ENCODE data around the gene RAMP1.
"Not testable (repeated sequence)": the region's sequence is repeated elsewhere in the genome, so short reads cannot be mapped to it uniquely, and the experiment has no call there.

Gene RAMP1

DNA sequence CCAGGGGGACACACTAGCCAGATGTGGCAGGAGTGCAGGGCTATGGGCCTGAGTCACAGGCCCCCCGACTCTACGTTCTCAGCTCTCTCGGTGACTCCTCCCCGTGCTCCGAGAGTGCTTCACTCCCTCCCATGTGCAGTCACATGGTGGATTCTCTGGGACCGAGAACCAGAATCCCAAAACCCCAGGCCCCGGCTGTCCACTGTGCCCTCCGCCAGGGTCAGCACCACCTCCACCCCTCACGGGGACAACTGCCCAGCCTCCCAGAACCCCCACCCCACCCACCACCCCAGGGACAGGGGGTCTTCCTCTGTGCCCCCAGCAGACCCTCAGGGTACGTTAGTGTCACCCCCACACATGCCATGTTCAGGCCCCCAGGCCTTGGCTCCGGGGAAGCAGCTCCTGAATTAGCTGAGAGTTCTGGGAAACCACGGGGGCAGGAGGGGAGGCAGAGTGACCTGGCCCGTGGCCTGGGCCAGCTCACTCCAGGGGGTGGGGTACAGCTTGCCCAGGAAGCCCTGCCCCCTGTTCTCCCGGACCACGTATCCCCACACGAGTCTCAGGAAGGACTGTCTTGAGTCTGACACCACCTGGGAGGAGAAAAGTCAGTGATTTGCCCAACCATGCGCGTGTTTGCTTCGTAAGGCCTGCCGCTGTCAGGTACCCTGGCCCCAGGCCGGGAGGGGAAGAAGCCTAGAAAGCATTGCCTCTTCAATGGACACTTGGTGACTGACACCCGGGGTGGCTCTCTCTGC, 4.4 kb downstream of the RAMP1 start:
- no peak for FAIRE-seq

DNA sequence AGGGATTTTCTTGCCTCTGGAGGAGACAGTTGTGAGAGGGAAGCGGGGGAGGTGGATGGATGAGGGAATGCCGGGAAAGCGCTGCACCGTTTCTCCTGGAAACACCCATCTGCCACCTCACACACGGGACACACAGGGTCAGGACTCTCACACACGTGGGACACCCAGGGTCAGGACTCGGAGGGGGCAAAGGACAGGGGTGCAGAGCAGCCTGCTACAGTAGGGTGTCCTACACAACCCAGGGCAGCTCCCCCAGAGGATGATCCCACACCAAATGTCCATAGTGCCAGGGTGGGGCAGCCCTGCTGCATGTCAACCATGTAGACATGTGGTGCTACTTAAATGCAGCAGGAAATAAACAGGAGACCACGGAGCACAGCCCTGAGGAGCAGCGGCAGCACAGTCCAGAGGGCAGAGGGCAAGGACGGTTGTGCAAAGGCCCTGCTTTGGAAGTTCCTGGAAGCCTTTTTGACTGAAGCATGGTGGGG, 5.1 kb downstream of the RAMP1 start:
- FAIRE-seq: no peak

DNA sequence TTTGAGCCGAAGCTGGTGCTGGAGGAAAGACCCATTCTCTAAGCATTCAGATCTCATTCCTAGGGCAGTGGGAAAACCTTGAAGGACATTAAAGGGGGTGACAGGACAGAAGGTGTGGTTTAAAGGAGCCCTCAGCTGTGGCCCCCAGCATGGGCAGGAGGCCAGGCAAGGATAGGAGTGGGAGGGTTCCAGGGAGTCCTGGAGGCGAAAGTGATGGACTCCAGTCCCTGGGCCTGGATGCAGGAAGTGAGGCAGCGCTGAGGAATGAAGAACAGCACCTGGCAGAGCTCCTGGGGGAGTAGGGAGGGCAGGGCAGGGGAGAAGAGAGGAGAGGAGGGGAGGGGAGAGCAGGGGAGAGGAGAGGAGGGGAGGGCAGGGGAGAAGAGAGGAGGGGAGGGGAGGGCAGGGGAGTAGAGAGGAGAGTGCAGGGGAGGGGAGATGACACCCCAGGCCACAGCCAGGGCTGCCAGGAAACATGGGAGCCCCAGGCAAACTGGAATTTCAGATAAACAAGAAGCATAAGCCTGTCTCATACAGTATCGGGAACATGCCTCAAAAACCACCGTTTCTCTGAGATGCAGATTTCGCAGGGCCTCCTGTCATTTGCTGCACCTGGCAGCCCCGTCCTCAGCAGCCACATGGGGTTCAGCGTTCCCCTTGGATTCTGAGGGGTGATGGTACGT, 5.7 kb downstream of the RAMP1 start:
- no peak for FAIRE-seq

DNA sequence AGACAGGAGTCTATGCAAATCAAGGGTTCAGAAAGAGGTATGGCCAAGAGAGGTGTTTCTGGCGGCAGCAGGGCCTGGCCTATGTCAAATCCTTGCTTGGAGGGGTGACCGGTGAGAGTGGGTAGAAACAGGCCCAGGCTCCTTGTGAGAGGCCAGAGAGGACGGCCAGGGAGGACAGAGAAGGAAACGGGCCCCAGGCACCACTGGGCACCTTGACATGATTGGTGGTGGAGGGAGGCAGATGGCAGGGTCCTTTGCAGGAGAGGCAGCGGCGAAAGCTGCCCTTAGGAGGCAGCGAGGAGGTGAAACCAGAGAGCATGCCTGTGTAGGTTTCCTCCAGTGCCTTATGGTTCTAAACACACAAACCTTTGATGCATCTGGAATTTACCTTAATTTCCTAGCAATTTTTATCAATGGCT, 6.2 kb downstream of the RAMP1 start:
- FAIRE-seq: no peak

DNA sequence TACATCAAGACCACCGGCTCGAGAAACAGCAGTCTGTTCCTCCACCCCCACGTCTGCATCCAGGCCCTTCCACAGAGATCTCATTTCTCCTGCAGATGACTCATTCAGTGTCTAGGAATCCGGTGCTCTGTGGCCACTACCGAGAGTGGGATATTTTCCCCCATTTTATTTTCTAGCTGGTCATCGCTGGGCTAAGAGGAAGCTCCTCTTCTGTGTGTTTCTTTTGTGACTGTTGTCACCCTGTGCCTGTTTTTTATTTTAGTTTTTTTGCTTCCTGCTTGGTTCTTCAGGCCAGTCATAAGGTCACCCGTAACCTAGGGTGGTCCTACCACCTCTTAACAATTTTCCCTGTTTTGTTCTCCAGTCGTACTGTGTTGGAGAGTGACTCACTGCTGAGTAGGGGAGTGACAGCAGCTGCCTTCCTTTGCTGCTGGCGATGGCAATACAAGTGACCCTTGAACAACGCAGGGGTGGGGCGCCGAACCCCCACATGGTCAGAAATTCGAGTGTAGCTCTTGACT, 6.7 kb downstream of the RAMP1 start:
- FAIRE-seq: no peak

DNA sequence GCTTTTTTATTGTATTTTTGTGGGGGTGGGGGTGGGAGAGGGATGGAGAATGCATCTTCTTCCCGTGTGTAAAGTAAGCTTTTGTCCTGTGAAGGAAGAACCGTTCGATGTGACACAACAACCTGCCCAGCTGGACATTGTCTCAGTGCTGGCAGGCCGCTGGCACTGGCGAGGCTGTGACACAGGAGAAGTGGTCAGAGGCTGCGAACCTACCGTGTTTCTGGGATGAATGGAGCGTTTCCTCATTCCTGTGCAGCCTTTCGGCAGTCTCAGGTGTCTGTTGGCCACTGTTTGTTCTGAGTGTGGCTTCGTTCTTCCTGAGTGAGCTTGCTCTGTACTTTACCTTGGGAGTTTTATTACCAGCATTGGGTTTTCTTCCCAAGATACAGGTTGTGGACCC, 8.0 kb downstream of the RAMP1 start:
- FAIRE-seq: no peak

DNA sequence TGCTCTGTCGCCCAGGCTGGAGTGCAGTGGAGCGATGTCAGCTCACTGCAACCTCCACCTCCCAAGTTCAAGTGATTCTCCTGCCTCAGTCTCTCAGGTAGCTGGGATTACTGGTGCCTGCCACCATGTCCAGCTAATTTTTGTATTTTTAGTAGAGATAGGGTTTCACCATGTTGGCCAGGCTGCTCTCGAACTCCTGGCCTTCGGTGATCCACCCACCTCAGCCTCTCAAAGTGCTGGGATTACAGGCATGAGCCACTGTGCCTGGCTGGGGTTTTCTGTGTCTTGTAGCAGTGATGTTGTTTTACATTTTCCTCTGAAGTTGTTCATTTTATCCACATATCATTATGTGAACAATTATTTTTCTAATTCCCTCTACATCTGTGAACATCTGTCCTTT, 8.7 kb downstream of the RAMP1 start:
- not testable (repeated sequence) for FAIRE-seq

DNA sequence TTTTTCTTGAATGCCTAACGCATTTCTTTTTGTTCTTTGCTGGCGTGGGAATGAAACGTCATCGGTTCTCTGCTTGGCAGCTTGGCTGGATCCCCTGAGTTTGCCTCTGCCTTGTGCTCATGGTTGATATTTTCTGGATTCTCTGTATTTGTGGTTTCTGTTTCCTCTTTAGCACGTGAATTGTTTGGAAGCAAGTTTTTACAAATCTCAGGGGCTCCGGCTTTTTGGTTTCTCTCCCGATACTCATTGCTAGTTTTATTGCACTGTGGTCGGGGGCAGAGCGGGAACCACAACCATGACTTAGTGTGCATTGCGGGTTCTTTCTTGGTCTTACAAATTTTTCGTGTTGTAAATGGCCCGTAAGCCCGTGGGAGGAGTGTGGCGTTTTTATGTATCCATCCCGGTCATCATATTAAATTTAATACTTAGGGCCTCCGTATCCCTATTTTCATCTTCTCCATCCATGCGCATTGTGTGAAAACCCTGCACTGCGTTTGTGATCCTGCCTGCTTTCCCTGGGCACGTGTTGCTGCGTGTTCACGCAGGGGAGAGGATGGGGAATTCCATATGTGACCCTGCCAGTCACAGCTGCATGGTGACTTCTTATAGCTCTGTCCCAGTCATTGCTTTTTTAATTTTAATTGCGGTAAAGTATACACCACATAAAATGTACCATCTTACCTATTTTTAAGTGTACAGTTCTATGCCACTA, 9.4 kb downstream of the RAMP1 start:
- FAIRE-seq: no peak

DNA sequence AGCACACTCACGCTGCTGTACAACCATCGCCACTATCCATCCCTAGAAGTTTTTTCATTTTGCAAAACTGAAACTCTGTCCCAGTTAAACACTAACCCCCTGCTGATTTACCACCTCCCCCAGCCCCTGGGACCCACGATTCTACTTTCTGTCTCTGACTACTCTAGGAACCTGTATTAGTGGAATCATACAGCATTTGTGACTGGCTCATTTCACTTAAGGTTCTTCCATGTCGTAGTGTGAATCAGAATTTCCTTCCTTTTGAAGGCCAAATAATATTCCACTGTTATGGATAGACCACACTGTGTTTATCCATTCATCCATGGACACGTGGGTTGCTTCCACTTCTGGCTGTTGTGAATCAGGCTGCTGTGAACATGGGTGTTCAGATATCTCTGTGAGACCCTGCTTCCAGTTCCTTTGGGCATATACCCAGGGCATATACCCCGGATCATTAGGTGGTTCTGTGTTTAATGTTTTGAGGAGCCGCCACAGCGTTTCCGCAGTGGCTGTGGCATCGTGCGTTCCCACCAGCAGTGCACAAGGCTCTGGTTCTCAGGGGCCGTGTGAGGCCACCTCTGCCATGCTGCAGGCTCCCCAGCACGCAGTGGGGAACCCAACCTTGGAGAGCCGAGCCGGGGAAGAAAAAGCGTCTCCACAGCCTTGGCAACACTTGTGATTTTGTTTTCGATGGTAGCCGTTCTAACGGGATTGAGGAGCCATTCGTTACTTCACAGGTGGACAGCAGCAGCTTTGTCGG, 10.1 kb downstream of the RAMP1 start:
- FAIRE-seq: no peak

DNA sequence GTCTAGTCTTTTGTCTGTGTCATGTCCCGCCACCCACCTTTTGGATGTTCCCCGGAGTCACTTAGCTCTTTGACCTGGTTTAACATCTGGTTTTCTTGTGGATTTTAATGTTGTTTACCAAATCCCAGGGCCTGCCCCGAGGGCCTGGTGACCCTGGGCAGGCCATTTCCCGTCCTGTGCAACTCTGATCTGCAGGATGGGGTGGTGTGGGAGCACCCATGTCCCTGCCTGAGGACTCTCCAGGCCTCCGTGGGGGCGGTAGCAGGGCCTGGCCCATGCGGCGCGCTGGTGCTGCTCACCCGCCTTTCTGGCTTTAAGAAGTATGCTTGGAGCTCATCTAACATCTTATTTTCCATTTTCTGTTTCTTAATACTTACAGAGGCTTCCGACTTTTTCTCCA, 10.7 kb downstream of the RAMP1 start:
- no peak for FAIRE-seq

DNA sequence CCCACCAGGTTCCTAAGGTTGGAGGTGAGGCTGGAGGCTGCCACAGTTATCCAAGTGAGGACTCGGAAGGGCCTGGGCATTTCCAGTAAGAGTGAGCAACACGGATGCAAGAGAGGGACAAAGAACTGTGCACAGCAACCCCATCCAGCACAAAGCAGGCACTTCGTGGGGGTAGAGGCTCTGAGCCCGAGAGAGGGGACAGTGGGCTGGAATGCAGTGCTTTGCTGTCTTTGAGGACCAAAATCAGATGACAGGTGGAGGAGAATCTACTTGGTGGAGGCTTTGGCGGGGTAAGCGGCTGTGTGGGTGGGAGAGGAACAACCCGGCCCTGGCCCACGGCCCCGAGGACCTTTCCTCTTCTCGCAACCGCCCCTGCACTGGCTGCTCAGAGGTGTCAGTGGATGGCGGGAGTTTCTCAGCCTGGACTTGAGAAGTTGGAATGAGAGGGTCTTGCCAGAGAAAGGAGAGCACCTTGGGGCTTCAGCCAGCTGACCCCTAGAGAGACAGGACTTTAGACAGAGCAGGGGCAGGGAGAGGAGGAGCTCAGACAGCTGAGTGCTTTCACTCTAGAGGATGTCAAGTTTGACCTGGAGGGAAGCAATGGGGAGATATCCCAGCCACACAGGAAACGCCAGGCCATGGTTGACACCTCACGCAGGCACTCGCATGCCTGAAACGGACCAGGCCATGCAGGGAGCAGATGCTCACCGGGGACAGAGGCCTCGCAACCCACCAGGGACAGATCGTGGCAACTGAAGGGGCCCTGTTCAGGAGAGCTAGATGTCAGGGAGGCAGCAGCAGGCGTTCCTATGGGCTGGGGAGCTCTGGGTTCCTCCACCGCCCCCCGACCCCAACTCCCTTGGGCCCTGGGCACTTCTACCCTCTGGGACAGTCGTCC, 11.6 kb downstream of the RAMP1 start:
- FAIRE-seq: no peak

DNA sequence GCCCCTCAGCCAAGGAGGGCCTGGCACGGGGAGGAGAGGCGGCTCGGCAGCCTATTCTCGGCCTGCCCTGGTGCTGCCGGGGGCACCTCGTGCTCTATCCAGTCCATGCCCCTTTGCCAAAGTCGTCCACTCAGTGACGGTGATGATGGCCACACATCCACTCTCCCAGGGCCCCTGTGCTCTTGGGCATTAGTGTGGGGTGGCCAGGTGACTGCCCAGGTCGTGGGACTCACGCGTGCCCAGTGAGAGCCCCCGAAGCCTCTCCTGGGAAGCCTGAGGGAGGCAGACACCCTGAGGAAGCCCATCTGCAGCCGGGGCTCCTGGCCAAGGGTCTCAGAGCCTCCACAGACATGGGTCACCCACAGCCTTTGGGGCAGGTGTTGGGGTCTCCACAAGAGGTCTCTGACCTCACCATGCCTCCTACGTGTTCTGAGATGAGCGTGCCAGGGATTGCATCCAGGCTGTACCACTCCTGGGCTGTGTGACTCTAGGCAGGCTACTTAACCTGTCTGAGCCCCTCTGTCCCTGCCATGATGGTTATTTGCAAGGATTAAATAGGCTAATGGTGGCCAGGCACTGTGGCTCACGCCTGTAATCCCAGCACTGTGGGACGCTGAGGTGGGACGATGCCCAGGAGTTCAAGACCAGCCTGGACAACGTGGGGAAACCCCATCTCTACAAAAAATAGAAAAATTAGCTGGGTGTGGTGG, 12.9 kb downstream of the RAMP1 start:
- FAIRE-seq: no peak

DNA sequence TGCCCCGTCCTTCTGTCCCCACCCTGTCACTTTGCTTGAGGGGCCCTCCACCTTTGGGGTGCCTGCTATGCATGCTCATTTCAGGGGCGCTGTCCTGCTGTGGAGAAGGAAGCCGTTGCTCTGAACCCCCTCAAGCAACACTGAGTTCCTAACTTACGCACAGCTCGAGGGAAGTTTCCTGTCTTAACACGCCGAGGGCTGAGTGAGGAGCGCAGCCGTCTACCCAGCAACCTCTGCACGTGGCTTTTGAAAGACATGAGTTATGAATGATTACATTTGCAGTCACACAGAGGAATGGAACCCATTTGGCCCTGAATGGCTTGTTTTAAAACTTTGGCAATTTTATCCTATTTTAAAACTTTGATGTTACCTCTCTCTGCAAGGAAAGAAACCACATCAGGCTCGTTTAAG, 14.0 kb downstream of the RAMP1 start:
- no peak for FAIRE-seq

DNA sequence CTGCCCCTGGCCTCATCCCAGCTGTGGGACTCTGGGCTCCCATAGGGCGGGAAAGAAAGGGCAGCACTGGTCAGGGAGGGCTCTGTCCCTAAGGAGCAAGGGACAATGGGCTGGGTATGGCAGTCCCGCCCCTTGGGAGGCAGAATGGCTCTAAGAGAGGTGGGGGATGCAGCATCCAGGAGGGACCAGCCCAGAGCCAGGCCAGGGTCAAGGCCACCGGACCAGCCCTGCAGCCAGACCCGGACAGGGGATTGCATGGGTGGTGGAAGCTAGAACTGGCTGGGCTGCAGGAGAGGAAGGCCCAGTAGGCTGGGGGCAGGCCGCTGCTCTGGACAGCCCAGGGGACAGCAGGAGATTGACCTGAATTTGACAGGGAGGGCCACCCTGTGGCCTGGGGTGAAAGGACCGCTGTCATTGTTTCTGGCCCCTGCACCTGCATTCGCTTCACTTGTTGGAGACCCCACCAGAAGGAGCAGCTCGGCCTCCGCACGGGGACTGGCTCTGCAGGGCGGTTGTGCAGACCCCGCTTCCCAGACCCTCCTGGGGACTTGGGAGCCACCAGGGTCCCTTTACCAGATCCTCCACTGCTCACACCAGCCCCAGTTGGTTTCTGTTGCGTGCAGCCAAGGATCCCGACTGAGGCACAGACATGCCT, 14.6 kb downstream of the RAMP1 start:
- FAIRE-seq: no peak

DNA sequence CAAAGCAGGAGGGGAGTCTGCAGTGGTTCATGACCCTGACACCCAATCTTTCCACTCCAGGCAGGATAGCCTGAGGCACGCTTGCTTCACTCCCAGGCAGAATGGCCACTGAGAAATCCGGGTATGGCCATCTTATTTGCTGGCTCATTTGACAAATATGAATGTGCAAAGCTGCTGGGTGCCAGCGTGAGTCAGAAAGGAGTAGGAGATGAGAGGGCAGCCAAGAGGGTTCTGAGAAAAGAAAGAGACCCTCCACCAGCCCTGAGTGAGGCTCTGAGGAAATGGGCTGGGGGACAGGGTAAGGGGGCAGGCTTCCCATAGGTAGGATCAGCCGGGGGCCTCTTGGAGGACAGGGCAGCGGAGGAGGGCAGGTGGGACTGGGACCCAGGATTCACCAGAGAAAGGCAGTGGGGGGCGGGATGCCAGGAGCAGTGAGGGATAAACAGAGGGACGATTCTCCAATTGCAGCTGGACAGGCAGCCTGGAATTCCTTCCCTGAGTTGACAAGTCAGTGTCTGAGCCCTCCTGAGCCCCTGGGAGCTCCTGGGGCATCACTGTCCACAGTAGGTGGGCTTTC, 15.2 kb downstream of the RAMP1 start:
- no peak for FAIRE-seq

DNA sequence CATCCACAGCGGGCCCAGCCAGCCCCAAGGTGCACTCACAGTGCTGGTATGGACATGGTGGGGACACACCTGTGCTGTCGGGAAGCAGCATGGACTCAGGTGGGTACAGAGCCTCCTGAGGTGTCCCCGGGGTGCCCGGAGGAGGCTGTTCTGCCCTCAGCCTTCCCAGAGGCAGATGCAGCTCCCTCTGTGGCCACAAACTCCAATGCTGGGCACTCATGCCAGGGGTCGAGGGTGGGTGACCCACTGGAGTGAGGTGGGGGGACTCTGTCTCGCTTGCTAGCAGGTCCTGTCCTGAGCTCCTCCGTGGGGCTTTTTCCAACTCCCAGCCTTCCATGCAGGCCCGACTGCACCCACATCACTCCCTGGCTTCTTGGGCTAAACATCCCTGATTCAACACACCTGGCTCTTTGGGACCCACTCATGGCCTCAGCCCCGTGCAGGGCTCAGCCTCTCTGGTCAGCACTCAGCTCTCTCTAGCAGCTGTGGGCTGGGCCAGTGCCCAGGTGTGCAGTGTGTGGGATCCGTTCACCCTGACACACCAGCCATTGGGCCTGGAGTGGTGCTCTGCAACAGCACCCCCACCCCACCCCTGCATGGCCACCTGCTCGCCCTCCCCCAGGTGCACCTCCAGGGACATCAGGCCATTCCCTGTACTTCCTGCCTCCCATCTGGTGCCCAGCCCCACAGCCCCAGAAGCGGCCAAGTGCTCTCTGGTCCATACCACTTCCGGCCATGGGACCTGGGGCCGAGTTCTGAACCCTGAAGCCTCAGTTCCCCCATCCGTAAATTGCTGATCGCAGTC, 16.0 kb downstream of the RAMP1 start:
- FAIRE-seq: no peak

DNA sequence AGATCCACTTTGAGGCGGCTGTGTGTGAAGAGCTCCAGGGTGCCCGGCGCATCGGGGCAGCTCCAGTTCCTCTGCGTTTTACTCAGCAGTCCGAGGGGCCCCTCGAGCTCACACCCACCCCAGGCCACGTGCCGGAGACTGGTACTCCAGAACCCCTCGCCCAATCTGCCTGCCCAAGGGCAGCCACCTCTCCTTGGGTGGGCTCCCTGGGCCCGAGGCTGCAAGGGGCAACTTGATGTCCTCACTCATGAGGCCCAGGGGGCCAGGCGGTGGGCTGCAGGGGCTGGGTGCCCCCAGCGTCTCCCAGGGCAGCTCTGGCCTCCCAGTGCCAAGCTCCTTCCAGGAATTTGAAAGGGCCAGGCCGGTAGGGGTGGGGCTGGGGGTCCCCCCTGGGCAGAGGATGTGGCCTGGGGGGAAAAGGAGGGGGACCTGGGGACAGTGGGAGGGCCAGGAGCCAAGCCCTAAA, 16.7 kb downstream of the RAMP1 start:
- no peak for FAIRE-seq

DNA sequence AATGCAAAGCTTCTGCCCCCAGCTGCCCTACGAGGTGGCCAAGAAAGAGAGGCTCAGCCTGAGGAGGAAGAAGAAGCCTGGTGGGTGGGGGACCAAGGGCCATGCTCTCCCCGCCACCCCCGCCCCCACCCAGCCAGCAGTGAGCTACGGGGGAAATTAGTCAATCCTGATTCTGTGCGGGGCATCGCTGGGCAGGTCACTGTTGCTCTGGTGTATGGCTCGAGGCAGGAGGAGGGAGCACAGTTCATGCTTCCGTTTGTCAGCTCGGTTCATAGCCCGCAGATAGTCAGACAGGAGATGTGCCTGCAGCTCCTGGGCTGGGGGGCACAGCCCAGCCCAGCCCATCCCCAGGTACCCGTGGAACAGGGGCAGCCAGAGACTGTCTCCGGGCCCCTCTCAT, 17.1 kb downstream of the RAMP1 start:
- no peak for FAIRE-seq

DNA sequence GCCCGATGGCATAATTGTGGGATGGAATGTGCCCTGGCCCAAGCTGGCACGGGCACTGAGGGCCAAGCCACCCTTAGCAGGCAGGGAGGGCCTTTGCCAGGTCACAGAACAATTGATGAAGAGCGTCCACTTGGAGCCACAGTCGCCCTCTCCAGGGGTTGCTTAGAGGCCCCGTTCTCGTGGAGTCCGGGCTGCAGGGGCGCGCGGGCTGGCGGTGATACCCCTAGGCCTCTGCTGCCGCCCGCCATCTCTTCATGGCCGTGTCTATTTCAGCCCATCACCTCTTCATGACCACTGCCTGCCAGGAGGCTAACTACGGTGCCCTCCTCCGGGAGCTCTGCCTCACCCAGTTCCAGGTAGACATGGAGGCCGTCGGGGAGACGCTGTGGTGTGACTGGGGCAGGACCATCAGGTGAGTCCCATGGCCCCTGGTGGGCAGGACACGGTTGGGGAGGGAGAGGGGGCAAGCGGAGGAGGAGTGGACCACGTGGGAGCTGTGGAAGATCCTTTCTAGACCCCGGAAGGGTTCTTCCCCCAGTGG, 17.6 kb downstream of the RAMP1 start:
- no peak for FAIRE-seq
